ENCODE results near the gene SLC47A1.

DNA sequence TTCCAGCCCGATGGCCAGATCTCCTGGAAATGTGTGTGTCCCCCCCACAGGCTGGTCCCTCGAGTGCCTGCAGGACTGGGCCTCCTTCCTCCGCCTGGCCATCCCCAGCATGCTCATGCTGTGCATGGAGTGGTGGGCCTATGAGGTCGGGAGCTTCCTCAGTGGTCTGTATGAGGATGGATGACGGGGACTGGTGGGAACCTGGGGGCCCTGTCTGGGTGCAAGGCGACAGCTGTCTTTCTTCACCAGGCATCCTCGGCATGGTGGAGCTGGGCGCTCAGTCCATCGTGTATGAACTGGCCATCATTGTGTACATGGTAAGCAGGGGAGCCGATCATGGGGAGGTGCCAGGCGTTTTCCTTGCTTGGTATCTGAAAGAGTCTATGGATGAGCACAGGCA is 22.1 kb downstream of the SLC47A1 start:
- TF ChIP-seq CTCF (IDR thresholded peaks at IDR 0.05), result no peak
- no peak for TF ChIP-seq POLR2A (IDR thresholded peaks at IDR 0.05)
